ENCODE data around the gene MED10.

- TF ChIP-seq, protein P1, sequence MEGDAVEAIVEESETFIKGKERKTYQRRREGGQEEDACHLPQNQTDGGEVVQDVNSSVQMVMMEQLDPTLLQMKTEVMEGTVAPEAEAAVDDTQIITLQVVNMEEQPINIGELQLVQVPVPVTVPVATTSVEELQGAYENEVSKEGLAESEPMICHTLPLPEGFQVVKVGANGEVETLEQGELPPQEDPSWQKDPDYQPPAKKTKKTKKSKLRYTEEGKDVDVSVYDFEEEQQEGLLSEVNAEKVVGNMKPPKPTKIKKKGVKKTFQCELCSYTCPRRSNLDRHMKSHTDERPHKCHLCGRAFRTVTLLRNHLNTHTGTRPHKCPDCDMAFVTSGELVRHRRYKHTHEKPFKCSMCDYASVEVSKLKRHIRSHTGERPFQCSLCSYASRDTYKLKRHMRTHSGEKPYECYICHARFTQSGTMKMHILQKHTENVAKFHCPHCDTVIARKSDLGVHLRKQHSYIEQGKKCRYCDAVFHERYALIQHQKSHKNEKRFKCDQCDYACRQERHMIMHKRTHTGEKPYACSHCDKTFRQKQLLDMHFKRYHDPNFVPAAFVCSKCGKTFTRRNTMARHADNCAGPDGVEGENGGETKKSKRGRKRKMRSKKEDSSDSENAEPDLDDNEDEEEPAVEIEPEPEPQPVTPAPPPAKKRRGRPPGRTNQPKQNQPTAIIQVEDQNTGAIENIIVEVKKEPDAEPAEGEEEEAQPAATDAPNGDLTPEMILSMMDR (IDR thresholded peaks at IDR 0.05; ENCODE audit: low read depth, low read length) = no peak
- TF ChIP-seq POLR2A (IDR thresholded peaks at IDR 0.05; ENCODE audit: extremely low read depth, insufficient read length) = no peak
- no peak for TF ChIP-seq MAX (IDR thresholded peaks at IDR 0.05; ENCODE audit: low read depth, low read length)
- no peak for TF ChIP-seq MYC (IDR thresholded peaks at IDR 0.05; ENCODE audit: low read depth, low read length)
Observed at GRCh38 chr5:6356578-6357164, 21.7 kb downstream of the MED10 start.

Data from NB4 (cell line).